ENCODE data around the gene NSMCE1. TPM values are rescaled to one million over a fixed set of nuclear protein-coding genes. Genes with fewer than 3 reads are reported as not detected.
A peak's percentile ranks its signal among the peaks of the same experiment; 100 is the strongest.

NSMCE1 gene
- total RNA-seq, 4 donors from 2014 or later, result 22.4 to 92.4 (median 29.5) TPM

DNA sequence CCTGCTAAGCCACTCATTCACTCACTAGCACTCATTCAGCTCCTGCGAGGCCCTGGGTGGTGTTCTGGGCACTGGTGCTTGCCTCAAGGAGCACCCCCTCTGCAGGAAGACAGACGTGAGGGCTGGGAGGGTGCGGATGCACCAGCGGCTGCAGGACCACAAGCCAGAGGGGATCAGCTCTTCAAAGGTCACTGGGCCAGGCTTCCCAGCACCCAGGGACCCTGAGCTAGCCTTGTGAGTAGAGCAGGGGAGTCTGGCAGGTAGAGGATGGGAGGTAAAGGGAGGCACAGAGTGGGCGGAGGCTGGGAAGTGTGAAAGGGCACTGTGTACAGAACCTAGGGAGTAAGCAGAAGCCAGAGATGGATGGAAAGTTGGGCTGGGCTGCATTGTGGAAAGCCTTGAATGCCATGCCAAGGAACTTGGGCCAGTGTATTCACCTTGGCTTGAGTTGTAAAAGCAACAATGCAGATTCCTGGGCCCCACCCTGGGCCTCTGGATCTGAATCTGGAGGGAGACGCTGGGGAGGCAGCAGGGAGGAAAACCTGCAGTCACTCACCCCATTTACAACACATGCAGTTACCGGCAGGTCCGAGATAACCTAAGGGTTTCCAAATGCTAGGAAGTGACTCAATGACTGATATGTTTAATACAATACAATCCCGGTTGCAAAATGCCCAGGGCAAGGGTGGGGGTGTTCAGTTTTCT, 46.9 kb upstream of the NSMCE1 start:
- Histone ChIP-seq H3K9me3 (no peaks in the 10 kb centered on the region), H3K4me1 (peaks cover 54 to 71% (median 56%) of the 10 kb centered on the region in 3 donors), H3K4me3 (peak overlapping the region; percentile 79 to 98 (median 88)), H3K27me3 (no peaks in the 10 kb centered on the region), H3K36me3 (peaks cover 0 to 7% (median 0%) of the 10 kb centered on the region in 3 donors), H3K27ac (peak overlapping the region; percentile 97 to 100 (median 99))
- 3 to 14% methylated on average over 6 to 7 of the region's 9 CpGs for WGBS, 2 donors
- DNase-seq, result no peak
- TF ChIP-seq POLR2A (IDR thresholded peaks at IDR 0.05), result peak in 1 of 4 donors; percentile 18
- TF ChIP-seq, protein P1, sequence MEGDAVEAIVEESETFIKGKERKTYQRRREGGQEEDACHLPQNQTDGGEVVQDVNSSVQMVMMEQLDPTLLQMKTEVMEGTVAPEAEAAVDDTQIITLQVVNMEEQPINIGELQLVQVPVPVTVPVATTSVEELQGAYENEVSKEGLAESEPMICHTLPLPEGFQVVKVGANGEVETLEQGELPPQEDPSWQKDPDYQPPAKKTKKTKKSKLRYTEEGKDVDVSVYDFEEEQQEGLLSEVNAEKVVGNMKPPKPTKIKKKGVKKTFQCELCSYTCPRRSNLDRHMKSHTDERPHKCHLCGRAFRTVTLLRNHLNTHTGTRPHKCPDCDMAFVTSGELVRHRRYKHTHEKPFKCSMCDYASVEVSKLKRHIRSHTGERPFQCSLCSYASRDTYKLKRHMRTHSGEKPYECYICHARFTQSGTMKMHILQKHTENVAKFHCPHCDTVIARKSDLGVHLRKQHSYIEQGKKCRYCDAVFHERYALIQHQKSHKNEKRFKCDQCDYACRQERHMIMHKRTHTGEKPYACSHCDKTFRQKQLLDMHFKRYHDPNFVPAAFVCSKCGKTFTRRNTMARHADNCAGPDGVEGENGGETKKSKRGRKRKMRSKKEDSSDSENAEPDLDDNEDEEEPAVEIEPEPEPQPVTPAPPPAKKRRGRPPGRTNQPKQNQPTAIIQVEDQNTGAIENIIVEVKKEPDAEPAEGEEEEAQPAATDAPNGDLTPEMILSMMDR (IDR thresholded peaks at IDR 0.05), result peak in 1 of 6 experiments; percentile 4
- intact Hi-C loops (cut with DNase I), result no loop called here

DNA sequence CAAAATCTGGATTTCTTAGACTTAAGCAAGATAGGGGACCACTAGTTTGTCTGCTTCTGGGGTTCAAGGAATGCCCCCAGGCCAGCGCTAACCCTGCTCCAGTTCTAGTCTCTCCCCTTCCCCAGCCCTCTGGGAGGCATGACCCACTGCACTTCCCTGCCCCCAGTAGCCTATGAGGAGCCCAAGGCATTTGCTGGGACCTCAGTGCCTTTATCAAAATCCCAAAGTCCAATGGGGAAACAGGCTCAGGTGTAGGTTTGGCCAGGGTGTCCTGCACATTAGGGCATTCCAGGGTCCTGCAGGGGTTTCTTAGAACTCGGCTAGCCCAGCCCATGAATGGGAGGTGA, 46.4 kb upstream of the NSMCE1 start:
- Histone ChIP-seq H3K27me3 (no peaks in the 10 kb centered on the region), H3K9me3 (no peaks in the 10 kb centered on the region), H3K4me1 (peaks cover 49 to 66% (median 51%) of the 10 kb centered on the region in 3 donors), H3K36me3 (peaks cover 0 to 2% (median 0%) of the 10 kb centered on the region in 3 donors), H3K27ac (peak overlapping the region; percentile 97 to 100 (median 99)), H3K4me3 (peak overlapping the region; percentile 79 to 98 (median 88))
- DNase-seq, result no peak
- TF ChIP-seq POLR2A (IDR thresholded peaks at IDR 0.05), result peak in 1 of 4 donors; percentile 9
- TF ChIP-seq, protein P1 (IDR thresholded peaks at IDR 0.05), result no peak
- intact Hi-C loops (cut with DNase I), result no loop called here
- 44 to 56% methylated on average over 1 of the region's 2 CpGs for WGBS, 2 donors

DNA sequence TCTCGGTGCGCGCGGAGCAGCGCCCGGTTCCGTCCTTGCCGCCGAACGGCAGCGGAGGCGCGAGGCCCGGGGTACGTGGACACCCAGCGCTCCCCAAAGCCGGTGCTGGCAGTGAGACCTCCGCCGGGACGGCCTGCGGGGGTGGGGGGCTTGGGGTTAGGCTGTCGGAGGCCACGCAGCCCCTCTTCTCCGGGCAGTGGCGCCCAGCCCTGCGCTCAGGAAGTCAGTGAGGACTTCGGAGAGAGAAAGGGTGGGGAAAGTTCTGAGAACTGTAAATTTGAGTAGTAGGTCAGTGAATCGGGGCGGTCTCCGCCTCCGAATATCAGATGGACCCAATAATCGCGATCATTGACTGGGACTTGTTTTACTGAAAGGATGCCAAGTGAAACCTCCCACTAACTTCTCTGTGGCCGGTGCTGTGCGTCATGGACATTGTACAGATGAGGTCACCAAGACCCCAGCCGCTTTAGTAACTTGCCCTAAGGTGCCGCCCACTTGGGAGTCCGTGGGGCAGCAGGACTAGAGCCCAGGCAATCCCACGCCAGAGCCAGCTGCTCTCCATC, 45.7 kb upstream of the NSMCE1 start:
- Histone ChIP-seq H3K36me3 (no peaks in the 10 kb centered on the region), H3K27me3 (no peaks in the 10 kb centered on the region), H3K4me1 (peaks cover 42 to 59% (median 44%) of the 10 kb centered on the region in 3 donors), H3K4me3 (peak overlapping the region; percentile 79 to 98 (median 88)), H3K9me3 (no peaks in the 10 kb centered on the region), H3K27ac (peak overlapping the region; percentile 97 to 100 (median 99))
- no peak for DNase-seq
- intact Hi-C loops (cut with DNase I), result no loop called here
- TF ChIP-seq, protein P1 (IDR thresholded peaks at IDR 0.05), result no peak
- peak in 1 of 4 donors; percentile 5 for TF ChIP-seq POLR2A (IDR thresholded peaks at IDR 0.05)
- 0 to 1% methylated on average over 6 to 25 of the region's 39 CpGs for WGBS, 2 donors

DNA sequence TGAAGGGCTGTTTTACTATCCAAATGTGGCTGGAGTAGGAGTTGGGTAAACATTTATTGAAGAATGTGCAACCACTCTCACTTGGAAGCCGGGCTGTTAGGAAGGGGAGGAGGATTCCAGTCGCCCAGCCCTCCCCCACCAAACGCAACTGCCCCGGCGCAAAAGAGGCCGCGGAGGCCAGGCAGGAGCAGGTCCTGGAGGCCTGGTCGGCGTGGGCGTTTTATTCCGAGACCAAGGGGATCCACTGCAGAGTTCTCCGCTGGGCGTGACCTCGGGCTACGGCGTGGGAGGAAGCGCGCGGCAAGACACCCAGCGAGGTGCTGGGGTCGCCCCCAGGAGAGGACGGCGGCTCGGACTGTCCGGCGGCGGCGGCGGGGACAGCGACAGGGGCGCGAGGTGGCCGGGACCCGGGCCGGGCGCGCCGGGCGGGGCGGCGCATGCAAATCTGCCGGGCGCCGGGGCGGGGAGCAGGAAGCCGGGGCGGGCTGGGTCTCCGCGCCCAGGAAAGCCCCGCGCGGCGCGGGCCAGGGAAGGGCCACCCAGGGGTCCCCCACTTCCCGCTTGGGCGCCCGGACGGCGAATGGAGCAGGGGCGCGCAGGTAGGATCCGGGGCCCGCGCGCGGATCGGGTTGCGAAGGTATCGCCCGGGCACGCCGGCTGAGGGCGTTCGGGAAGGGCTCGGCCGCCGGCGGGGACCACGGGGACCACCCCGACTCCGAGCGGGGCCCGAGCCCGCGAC, 45.0 kb upstream of the NSMCE1 start, which contains the start of gene IL4R:
Gene IL4R (plus strand): TSS at position 553 of the 739 bp plus-strand sequence. CDS start 26,230 bp downstream, outside the sequence.
- intact Hi-C loops (cut with DNase I), result no loop called here
- Histone ChIP-seq H3K9me3 (no peaks in the 10 kb centered on the region), H3K4me1 (peaks cover 35 to 52% (median 38%) of the 10 kb centered on the region in 3 donors), H3K4me3 (peak within 1 kb of the TSS; percentile 79 to 98 (median 88)), H3K27ac (peak within 1 kb of the TSS; percentile 97 to 100 (median 99)), H3K27me3 (no peaks in the 10 kb centered on the region), H3K36me3 (no peaks in the 10 kb centered on the region)
- peak in 2 of 4 donors; percentile 38 to 76 for TF ChIP-seq POLR2A (IDR thresholded peaks at IDR 0.05)
- TF ChIP-seq, protein P1 (IDR thresholded peaks at IDR 0.05), result no peak
- 0% methylated on average over 2 to 11 of the region's 85 CpGs for WGBS, 2 donors
- no peak for DNase-seq

Data from esophagus squamous epithelium (tissue), 5 donors.